ENCODE results near the gene AK1. TPM values are rescaled to one million over a fixed set of nuclear protein-coding genes. Genes with fewer than 3 reads are reported as not detected.

AK1 gene
- total and polyA plus RNA-seq, 9 of the 15 experiments (the other 6 are each of a cell fraction or from before 2014, with no cell fraction given): 10.1 to 71.8 (median 39.0) TPM

DNA sequence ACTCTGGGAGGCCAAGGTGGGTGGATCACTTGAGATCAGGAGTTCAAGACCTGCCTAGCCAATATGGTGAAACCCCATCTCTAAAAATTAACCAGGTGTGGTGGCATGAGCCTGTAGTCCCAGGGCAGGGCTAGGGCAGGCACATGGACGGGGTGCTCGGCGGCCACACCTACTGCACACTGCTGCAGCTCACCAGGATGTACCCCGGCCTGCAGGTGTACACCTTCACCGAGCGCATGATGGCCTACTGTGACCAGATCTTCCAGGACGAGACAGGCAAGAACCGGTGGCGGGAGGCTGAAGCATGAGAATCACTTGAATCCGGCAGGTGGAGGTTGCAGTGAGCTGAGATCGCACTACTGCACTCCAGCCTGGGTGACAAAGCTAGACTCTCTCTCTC, 36.2 kb upstream of the AK1 start:
- Histone ChIP-seq H3K36me3 (ENCODE audit: control insufficient read depth, insufficient read depth, low read length) (peaks cover 49% of the 10 kb centered on the region; the same call in 2 of the 3 replicates), H3K4me1 (replicated peaks in 1 of 2; ENCODE audit: control insufficient read depth in 2 of 2, insufficient read depth in 2 of 2, low read length in 2 of 2) (peaks cover 38 to 68% of the 10 kb centered on the region in 2 experiments), H3K27ac (ENCODE audit: extremely low read depth, low read depth, low read length) (no peak overlapping the region), H3K27me3 (ENCODE audit: control insufficient read depth in 2 of 2, insufficient read depth in 2 of 2, low read length in 2 of 2) (no peaks in the 10 kb centered on the region), H3K9me3 (replicated peaks; ENCODE audit: control insufficient read depth, insufficient read depth, low read depth, low read length) (no peaks in the 10 kb centered on the region), H3K9me1 (ENCODE audit: control insufficient read depth, insufficient read depth, low read length) (no peaks in the 10 kb centered on the region), H2AFZ (ENCODE audit: low read depth, low read length) (no peak overlapping the region), H4K20me1 (replicated peaks; ENCODE audit: control insufficient read depth, insufficient read depth, low read length) (no peaks in the 10 kb centered on the region), H3K9ac (ENCODE audit: insufficient read depth in 1 of 2, low read depth in 2 of 2, low read length in 2 of 2) (no peak overlapping the region), H3K79me2 (ENCODE audit: control insufficient read depth, insufficient read depth, low read length) (peaks cover 17% of the 10 kb centered on the region), H3K4me2 (ENCODE audit: insufficient read depth, low read length) (no peak overlapping the region), H3K4me3 (no peak overlapping the region)
- FAIRE-seq (no peak), DNase-seq (ENCODE audit: extremely low read depth in 1 of 4, low spot score in 3 of 4) (no peak), ATAC-seq (no peak)
- 93% methylated on average over 10 of the region's 11 CpGs for WGBS (ENCODE audit: insufficient coverage, low coverage, missing lambda C conversion rate)
- CTCF ChIA-PET (ENCODE audit: low intra/inter-chr PET ratio): no interaction called here
- BruUV-seq (replicated peaks): no TSS peak
- TF ChIP-seq MAZ (CRISPR knock-in tag; conservative IDR thresholded peaks at IDR 0.05 in 1 of 2, IDR thresholded peaks at IDR 0.05 in 1 of 2): no peak
- TF ChIP-seq, protein P1, sequence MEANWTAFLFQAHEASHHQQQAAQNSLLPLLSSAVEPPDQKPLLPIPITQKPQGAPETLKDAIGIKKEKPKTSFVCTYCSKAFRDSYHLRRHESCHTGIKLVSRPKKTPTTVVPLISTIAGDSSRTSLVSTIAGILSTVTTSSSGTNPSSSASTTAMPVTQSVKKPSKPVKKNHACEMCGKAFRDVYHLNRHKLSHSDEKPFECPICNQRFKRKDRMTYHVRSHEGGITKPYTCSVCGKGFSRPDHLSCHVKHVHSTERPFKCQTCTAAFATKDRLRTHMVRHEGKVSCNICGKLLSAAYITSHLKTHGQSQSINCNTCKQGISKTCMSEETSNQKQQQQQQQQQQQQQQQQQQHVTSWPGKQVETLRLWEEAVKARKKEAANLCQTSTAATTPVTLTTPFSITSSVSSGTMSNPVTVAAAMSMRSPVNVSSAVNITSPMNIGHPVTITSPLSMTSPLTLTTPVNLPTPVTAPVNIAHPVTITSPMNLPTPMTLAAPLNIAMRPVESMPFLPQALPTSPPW (CRISPR knock-in tag; IDR thresholded peaks at IDR 0.05): no peak
- intact Hi-C loops (cut with micrococcal nuclease) (loop anchor here (10.0 kb wide), 1 partner anchor 409 kb away; no protein-coding TSS in a partner anchor), in situ Hi-C loops (cut with MboI) (loop anchor here (5.0 to 25.0 kb wide), 2 partner anchors 36 to 976 kb away; partner anchors contain the start of gene AK1)
- POLR2A ChIA-PET: interaction anchor here (1.0 kb wide), 1 partner anchor 179 kb away, joined by 5 read pairs; no protein-coding TSS in a partner anchor

DNA sequence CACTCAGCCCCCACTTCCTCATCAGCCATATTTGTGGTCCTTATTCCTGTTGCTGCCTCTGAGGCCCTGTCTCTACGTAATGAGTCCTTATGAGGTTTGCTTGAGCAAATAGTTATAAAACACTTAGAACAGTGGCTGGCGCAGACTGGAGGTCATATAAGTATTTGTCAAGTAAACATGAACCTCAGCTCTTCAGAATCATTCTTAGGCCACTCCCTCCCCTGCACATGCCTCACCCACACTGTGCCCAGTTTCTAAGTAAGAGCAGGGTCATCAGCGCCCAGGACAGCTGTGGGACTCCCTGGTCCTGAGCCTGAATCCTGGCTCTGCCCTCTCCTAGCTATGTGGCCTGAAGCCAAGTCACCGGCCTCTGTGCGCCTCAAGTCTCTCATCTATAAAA, 35.4 kb upstream of the AK1 start:
- DNase-seq (ENCODE audit: extremely low read depth in 1 of 4, low spot score in 3 of 4) (no peak), ATAC-seq (no peak), FAIRE-seq (no peak)
- Histone ChIP-seq H3K27ac (ENCODE audit: extremely low read depth, low read depth, low read length) (no peak overlapping the region), H3K36me3 (ENCODE audit: control insufficient read depth, insufficient read depth, low read length) (peaks cover 56% of the 10 kb centered on the region; the same call in 2 of the 3 replicates), H3K9ac (ENCODE audit: insufficient read depth in 1 of 2, low read depth in 2 of 2, low read length in 2 of 2) (no peak overlapping the region), H3K27me3 (ENCODE audit: control insufficient read depth in 2 of 2, insufficient read depth in 2 of 2, low read length in 2 of 2) (no peaks in the 10 kb centered on the region), H2AFZ (ENCODE audit: low read depth, low read length) (no peak overlapping the region), H3K9me1 (ENCODE audit: control insufficient read depth, insufficient read depth, low read length) (no peaks in the 10 kb centered on the region), H3K79me2 (ENCODE audit: control insufficient read depth, insufficient read depth, low read length) (peaks cover 17% of the 10 kb centered on the region), H3K9me3 (replicated peaks; ENCODE audit: control insufficient read depth, insufficient read depth, low read depth, low read length) (no peaks in the 10 kb centered on the region), H3K4me1 (replicated peaks in 1 of 2; ENCODE audit: control insufficient read depth in 2 of 2, insufficient read depth in 2 of 2, low read length in 2 of 2) (peaks cover 31 to 60% of the 10 kb centered on the region in 2 experiments), H3K4me2 (ENCODE audit: insufficient read depth, low read length) (no peak overlapping the region), H3K4me3 (no peak overlapping the region), H4K20me1 (replicated peaks; ENCODE audit: control insufficient read depth, insufficient read depth, low read length) (no peaks in the 10 kb centered on the region)
- no TSS peak for BruUV-seq (replicated peaks)
- ChIA-PET POLR2A (interaction anchor here (0.5 to 1.5 kb wide), 4 partner anchors 9 to 180 kb away, joined by 3 to 5 read pairs (median 4); no protein-coding TSS in a partner anchor), CTCF (ENCODE audit: low intra/inter-chr PET ratio) (no interaction called here)
- no peak for TF ChIP-seq RUNX1 (IDR thresholded peaks at IDR 0.05; ENCODE audit: low read depth)
- no peak for TF ChIP-seq MECOM (CRISPR knock-in tag; IDR thresholded peaks at IDR 0.05)
- no peak for TF ChIP-seq BRD4 (IDR thresholded peaks at IDR 0.05)
- peak; percentile 22; the same call in 1 of the 2 replicates for TF ChIP-seq NFIC (IDR thresholded peaks at IDR 0.05)
- TF ChIP-seq GABPB1 (CRISPR knock-in tag; IDR thresholded peaks at IDR 0.05): no peak
- no peak for TF ChIP-seq RFX1 (IDR thresholded peaks at IDR 0.05)
- no peak for TF ChIP-seq BRF1 (IDR thresholded peaks at IDR 0.05; ENCODE audit: borderline replicate concordance, extremely low read depth, insufficient read length)
- TF ChIP-seq RFX5 (IDR thresholded peaks at IDR 0.05; ENCODE audit: low read depth, low read length): no peak
- TF ChIP-seq SPI1 (IDR thresholded peaks at IDR 0.05; ENCODE audit: borderline replicate concordance, low read depth, low read length): 0 out of 2 replicates have a peak, but pooled peaks have one; percentile 16
- no peak for TF ChIP-seq ZKSCAN1 (IDR thresholded peaks at IDR 0.05; ENCODE audit: low read depth, low read length)
- no peak for TF ChIP-seq CHD4 (IDR thresholded peaks at IDR 0.05; ENCODE audit: insufficient read depth, insufficient replicate concordance, low read depth, low read length, poor library complexity, severe bottlenecking)
- intact Hi-C loops (cut with micrococcal nuclease) (loop anchor here (10.0 kb wide), 1 partner anchor 408 kb away; no protein-coding TSS in a partner anchor), in situ Hi-C loops (cut with MboI) (loop anchor here (5.0 to 25.0 kb wide), 2 partner anchors 36 to 976 kb away; partner anchors contain the start of gene AK1)
- WGBS (ENCODE audit: insufficient coverage, low coverage, missing lambda C conversion rate): 88% methylated on average over 5 of the region's 5 CpGs
